Measurements from ENCODE around the gene COL8A1. TPM values are rescaled to one million over a fixed set of nuclear protein-coding genes. Genes with fewer than 3 reads are reported as not detected.

The COL8A1 gene
- total RNA-seq, 2 experiments from 2014 or later = not detected

- H3K4me1 ChIP-seq (ENCODE audit: insufficient read depth, low read length) = no peaks in the 10 kb centered on the region
- TF ChIP-seq, protein P1, sequence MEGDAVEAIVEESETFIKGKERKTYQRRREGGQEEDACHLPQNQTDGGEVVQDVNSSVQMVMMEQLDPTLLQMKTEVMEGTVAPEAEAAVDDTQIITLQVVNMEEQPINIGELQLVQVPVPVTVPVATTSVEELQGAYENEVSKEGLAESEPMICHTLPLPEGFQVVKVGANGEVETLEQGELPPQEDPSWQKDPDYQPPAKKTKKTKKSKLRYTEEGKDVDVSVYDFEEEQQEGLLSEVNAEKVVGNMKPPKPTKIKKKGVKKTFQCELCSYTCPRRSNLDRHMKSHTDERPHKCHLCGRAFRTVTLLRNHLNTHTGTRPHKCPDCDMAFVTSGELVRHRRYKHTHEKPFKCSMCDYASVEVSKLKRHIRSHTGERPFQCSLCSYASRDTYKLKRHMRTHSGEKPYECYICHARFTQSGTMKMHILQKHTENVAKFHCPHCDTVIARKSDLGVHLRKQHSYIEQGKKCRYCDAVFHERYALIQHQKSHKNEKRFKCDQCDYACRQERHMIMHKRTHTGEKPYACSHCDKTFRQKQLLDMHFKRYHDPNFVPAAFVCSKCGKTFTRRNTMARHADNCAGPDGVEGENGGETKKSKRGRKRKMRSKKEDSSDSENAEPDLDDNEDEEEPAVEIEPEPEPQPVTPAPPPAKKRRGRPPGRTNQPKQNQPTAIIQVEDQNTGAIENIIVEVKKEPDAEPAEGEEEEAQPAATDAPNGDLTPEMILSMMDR (IDR thresholded peaks at IDR 0.05) = no peak
- Mint-ChIP-seq H3K27ac (no peak overlapping the region), H3K36me3 (ENCODE audit: low read depth) (no peaks in the 10 kb centered on the region), H3K4me3 (no peak overlapping the region), H3K9me3 (no peaks in the 10 kb centered on the region), H3K4me1 (ENCODE audit: low read depth) (no peaks in the 10 kb centered on the region), H3K27me3 (peaks cover 29% of the 10 kb centered on the region)
- no peak overlapping the region for H3K27ac ChIP-seq (ENCODE audit: low read depth in 1 of 2, low read length in 2 of 2)
- ATAC-seq (ENCODE audit: poor library complexity) = no peak
- intact Hi-C loops (cut with DNase I, micrococcal nuclease) = no loop called here
- POLR2A ChIA-PET = no interaction called here
- H3K9me3 ChIP-seq (ENCODE audit: control insufficient read depth in 1 of 2, insufficient read depth in 1 of 2, low read length in 2 of 2) = no peaks in the 10 kb centered on the region
- peaks cover 0 to 9% of the 10 kb centered on the region in 2 experiments for H3K27me3 ChIP-seq (ENCODE audit: control insufficient read depth in 1 of 2, insufficient read depth in 2 of 2, low read length in 2 of 2)
- no peak overlapping the region for H3K4me3 ChIP-seq (ENCODE audit: low read length)
- CTCF ChIA-PET = interaction anchor here (0.6 kb wide), 1 partner anchor 55 kb away, joined by 3 read pairs; no protein-coding TSS in a partner anchor
- DNase-seq = no peak
- no peaks in the 10 kb centered on the region for H3K36me3 ChIP-seq (ENCODE audit: insufficient read depth, low read length)
These were observed 119.6 kb downstream of the COL8A1 start for GRCh38 chr3:99757966-99758365.

- Histone ChIP-seq H3K36me3 (ENCODE audit: insufficient read depth, low read length) (no peaks in the 10 kb centered on the region), H3K9me3 (ENCODE audit: control insufficient read depth in 1 of 2, insufficient read depth in 1 of 2, low read length in 2 of 2) (no peaks in the 10 kb centered on the region), H3K27ac (ENCODE audit: low read depth in 1 of 2, low read length in 2 of 2) (no peak overlapping the region), H3K4me1 (ENCODE audit: insufficient read depth, low read length) (no peaks in the 10 kb centered on the region), H3K27me3 (ENCODE audit: control insufficient read depth in 1 of 2, insufficient read depth in 2 of 2, low read length in 2 of 2) (peaks cover 0 to 5% of the 10 kb centered on the region in 2 experiments), H3K4me3 (ENCODE audit: low read length) (no peak overlapping the region)
- Mint-ChIP-seq H3K27ac (no peak overlapping the region), H3K9me3 (no peaks in the 10 kb centered on the region), H3K4me1 (ENCODE audit: low read depth) (no peaks in the 10 kb centered on the region), H3K4me3 (no peak overlapping the region), H3K36me3 (ENCODE audit: low read depth) (no peaks in the 10 kb centered on the region), H3K27me3 (peaks cover 23% of the 10 kb centered on the region)
- ATAC-seq (ENCODE audit: poor library complexity) (no peak), DNase-seq (no peak)
- POLR2A ChIA-PET = no interaction called here
- intact Hi-C loops (cut with DNase I, micrococcal nuclease) = no loop called here
- CTCF ChIA-PET = interaction anchor here (0.6 to 0.9 kb wide), 2 partner anchors 8 to 56 kb away, joined by 3 read pairs; no protein-coding TSS in a partner anchor
- TF ChIP-seq, protein P1 (IDR thresholded peaks at IDR 0.05) = no peak
These were observed 120.2 kb downstream of the COL8A1 start for GRCh38 chr3:99758502-99759177.

GRCh38 chr3:99760031-99760430 is 121.6 kb downstream of the COL8A1 start:
- H3K9me3 Mint-ChIP-seq = no peaks in the 10 kb centered on the region
- no peaks in the 10 kb centered on the region for H3K4me1 Mint-ChIP-seq (ENCODE audit: low read depth)
- Histone ChIP-seq H3K4me3 (ENCODE audit: low read length) (no peak overlapping the region), H3K9me3 (ENCODE audit: control insufficient read depth in 1 of 2, insufficient read depth in 1 of 2, low read length in 2 of 2) (no peaks in the 10 kb centered on the region), H3K27ac (ENCODE audit: low read depth in 1 of 2, low read length in 2 of 2) (no peak overlapping the region), H3K4me1 (ENCODE audit: insufficient read depth, low read length) (no peaks in the 10 kb centered on the region), H3K36me3 (ENCODE audit: insufficient read depth, low read length) (no peaks in the 10 kb centered on the region), H3K27me3 (ENCODE audit: control insufficient read depth in 1 of 2, insufficient read depth in 2 of 2, low read length in 2 of 2) (peaks cover 0 to 5% of the 10 kb centered on the region in 2 experiments)
- H3K4me3 Mint-ChIP-seq = no peak overlapping the region
- ChIA-PET POLR2A (no interaction called here), CTCF (no interaction called here)
- TF ChIP-seq, protein P1 (IDR thresholded peaks at IDR 0.05) = no peak
- intact Hi-C loops (cut with DNase I, micrococcal nuclease) = no loop called here
- ATAC-seq (ENCODE audit: poor library complexity) = no peak
- no peaks in the 10 kb centered on the region for H3K36me3 Mint-ChIP-seq (ENCODE audit: low read depth)
- H3K27me3 Mint-ChIP-seq = peaks cover 23% of the 10 kb centered on the region
- no peak for DNase-seq
- no peak overlapping the region for H3K27ac Mint-ChIP-seq

All from CD4-positive, alpha-beta T cell (primary cell).